SK-MEL-5 (cell line): ENCODE data around the gene TTYH1. TPM values are rescaled to one million over a fixed set of nuclear protein-coding genes. Genes with fewer than 3 reads are reported as not detected.
A peak's percentile ranks its signal among the peaks of the same experiment; 100 is the strongest.

Source experiments
- DNase-seq: peaks from one replicate; pipeline ENCODE4 v3.0.0-alpha.2; 2016; ENCODE audit warnings: low read depth, low spot score
- in situ Hi-C: cut with HindIII; loops from 2 replicates; pipeline ENCODE4 v1.10.0; 2016; ENCODE audit warnings: low sequenced_read_pairs, high pct_unique_total_duplicates, low pct_unique_long_range_greater_than_20kb
- total RNA-seq: library from RNA; depleted of rRNA; stranded (reverse); fragments of >200 nt; shearing (Covaris generic); gene quantifications from 2 replicates; pipeline ENCODE4 v1.2.3, GENCODE V29; 2014

Gene TTYH1
- total RNA-seq, 1 experiment from 2014 or later = 0.77 TPM

DNA sequence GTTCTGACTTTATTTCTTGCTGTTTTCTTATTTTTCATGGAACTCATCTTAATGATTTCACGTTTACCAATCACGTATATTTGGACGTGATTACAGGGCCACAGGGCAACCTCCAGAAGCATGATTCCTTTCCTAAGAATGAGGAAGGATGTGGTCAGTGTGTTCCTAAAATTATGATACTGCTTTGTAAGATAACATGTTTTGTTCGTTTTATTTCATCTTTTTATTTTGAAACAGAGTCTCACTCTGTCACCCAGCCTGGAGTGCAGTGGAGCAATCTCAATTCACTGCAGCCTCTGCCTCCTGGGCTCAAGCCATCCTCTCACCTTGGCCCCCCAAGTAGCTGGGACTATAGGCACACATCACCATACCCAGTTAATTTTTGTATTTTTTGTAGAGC, 25.7 kb upstream of the TTYH1 start:
- in situ Hi-C loops = no loop called here
- no peak for DNase-seq

DNA sequence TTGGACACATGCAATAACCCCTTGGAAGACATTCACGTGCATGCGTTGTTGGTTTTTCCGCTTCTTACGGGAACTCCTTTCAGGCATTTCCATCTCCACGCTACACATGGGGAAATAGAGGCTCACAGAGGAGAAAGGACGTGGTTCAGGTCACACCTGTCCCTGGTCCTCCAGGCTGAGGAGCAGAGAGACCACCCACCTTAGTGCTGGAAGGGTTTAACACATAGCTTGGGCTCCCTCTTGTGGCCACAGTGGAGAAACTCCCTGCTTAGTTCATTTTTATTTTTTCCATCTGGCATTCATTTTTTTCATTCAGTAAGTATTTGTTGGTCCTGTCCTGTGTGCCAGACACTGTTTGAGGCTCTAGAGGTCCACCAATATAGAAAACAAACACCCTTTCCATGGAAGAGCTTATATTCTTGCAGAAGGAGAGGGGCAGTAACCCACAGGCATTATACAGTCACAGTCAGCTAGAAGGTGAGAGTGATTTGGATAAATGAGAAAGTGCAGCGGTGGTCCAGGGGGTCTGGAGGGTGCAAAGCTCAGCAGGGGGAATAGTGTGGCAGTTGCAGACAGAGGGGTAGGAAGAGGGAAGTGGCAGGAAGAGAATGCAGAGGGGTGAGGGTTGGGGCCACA, 24.2 kb upstream of the TTYH1 start:
- peak; percentile 75 for DNase-seq
- in situ Hi-C loops = no loop called here

DNA sequence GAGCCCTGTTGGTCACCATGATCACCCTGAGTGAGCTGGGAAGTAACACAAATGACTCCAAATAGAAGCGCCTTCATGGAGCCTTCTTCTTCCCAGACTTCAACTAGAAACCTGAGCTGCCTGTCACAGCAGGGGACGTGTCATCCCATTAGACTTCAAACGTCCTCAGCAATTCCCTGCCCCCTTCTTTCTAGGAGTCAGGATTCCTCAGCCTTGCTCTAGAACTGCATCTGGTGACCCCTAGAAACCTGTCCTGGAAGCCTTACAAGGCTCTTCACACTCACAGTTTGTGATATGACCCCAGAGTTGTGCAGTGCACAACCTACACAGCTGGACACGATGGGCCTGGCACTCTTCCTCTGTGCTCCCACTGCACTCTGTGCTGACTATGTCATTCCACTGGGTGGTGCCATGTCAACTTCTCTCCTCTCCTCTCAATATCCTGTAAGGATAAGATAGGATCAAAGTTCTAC, 23.6 kb upstream of the TTYH1 start:
- in situ Hi-C loops = no loop called here
- DNase-seq = peak; percentile 45

DNA sequence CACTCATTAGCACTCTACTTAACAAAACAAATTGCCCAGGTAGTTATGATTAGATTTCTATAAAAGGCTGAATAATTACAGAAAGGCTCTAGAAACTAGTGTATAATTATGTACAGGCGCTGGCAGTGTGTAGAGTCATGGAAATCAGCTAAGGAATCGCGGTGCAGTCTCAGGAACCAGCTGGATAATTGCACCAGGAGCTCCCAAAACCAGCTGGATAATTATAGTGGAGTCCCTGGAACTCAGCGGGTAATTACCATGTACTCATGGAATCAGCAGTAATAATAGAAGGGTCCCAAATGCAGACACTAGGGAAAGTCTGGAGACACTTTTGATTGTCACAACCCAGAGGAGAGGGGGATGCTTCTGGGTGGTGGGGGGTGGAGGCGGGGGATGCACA, 23.2 kb upstream of the TTYH1 start:
- DNase-seq = no peak
- in situ Hi-C loops = no loop called here

DNA sequence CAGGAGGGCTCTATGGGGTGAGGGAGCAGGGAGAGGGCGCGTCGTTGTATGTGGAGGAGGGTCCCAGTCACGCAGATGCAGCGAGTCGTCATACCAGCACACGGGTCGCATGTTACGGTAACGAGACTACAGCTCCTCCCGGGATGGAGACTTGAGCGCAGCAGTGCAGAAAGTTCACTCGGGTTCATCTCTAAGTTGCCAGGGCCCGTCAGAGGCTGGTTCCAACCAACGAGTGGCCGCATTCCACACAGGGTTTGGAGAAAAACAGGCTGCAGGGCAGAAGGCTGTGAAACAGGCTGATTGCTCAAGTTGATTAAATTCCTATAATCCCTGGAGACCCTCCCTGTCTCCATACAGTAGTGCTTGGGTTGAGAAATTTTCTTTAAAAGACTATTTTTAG, 21.9 kb upstream of the TTYH1 start:
- DNase-seq = no peak
- in situ Hi-C loops = no loop called here

DNA sequence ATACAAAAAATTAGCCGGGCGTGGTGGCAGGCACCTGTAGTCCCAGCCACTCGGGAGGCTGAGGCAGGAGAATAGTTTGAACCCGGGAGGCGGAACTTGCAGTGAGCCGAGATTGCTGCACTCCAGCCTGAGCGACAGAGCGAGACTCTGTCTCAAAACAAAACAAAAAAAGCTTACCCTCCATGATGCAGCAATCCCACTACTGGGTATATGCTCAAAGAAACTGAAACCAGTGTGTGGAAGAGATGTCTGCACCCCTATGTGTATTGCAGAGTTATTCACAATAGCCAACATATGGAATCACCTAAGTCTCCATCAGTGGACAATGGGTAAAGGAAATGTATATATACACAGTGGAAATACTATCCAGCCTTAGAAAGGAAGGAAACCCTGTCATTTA, 19.6 kb upstream of the TTYH1 start:
- no peak for DNase-seq
- in situ Hi-C loops = no loop called here

DNA sequence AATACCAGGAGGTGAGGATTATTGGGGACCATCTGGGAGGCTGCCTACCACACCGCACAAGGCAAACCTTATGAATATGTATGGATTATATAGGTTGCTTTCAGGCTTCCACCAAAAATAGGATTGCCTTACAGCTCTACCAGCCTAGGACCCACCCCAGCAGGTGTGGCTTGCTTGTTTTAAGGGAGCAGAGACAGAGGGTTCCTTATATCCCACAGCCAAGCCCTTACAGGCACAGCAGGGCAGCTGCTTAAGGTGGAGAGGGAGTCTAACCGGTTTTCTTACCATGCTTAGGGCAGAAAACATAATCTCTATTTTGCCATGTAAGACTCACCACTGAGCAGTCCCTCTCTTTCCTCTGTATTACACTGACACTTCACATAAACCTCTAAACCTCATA, 16.1 kb upstream of the TTYH1 start:
- in situ Hi-C loops = no loop called here
- no peak for DNase-seq

DNA sequence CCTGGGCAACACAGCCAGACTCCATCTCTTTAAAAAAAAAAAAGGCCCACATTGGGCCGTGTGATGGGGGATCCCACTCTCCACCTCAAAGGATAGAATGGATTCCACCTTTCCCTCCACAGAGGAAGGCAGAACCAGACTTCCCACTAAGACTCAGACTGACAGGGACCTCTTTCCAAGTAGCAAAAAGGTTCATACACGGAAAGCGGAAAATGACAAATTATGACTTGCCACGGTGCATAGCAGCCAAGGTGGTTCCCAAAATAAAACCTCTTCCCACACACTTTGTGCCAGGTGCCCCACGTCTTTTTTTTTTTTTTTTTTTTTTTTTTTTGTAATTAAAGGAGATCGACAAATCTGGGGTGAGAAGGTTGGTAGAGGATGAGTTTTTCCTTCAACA, 14.4 kb upstream of the TTYH1 start:
- no peak for DNase-seq
- in situ Hi-C loops = no loop called here

DNA sequence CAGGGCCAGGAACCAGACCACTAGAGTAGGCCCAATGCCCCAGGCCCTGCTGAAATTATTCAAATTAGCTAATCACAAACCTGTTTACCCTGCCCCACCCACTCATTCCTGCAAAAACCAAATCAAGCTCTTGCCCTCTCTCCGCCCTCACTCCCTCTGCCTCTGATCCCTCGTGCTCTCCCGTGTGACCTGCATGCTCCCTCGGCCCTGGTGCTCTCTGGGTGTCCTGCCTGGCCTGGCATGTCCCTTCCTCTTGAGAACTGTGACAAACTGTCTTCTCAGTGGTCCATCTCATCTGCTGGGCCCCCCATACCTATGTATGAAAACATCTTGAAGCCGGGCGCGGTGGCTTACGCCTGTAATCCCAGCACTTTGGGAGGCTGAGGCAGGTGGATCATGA, 12.2 kb upstream of the TTYH1 start:
- in situ Hi-C loops = no loop called here
- no peak for DNase-seq

DNA sequence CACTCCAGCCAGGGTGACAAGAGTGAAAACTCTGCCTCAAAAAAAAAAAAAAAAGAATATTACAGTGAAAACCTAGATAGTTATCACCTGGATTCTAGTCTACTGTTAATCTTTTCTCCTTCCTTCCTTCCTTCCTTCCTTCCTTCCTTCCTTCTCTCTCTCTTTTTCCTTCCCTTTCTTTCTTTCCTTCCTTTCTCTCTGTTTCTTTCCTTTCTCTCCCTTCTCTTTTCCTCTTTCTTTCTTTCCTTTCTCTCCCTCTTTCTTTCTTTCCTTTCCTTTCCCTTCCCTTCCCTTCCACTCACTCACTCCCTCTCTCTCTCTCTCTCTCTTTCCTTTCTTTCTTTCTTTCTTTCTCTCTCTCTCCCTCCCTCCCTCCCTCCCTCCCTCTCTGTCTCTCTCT, 9.6 kb upstream of the TTYH1 start:
- no peak for DNase-seq
- in situ Hi-C loops = no loop called here

DNA sequence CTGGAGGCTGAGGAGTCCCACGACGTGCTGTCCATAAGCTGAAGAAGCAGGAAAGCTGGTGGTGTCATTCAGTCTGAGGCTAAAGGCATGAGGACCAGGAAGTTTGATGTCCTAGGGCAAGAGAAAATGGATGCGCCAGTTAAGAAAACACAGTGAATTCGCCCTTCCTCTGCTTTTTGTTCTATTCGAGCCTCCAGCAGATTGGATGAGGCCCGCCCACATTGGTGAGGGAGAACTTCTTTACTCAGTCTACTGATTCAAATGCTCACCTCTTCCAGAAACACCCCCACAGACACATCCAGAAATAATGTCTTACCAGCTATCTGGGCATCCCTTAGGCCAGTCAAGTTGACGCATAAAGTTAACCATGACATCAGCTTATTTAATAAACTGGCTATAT, 7.5 kb upstream of the TTYH1 start:
- DNase-seq = no peak
- in situ Hi-C loops = no loop called here

DNA sequence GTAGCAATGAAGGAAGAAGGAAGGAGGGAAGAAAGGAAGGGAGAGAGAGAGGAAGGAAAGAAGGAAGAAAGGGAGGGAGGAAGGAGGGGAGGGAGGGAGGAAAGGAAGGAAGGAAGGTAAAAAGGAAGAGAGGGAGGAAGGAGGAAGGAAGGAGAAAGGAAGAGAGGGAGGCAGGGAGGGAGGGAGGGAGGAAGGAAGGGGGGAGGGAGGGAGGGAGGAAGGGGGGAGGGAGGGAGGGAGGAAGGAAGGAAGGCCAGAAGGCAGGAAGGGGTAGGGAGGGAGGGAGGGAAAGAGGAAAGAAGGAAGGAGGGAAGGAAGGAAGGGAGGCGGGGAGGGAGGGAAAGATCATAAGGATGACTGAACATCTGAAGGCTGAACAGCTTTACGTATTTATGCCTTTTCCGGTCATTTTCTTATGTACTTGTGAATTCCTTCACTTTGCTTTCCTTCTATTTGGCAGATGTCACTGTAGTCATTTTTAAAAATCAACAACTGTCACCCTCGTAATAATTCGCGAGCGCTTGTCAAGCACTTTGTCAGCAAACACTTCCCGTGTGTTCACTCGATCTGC, 6.7 kb upstream of the TTYH1 start:
- DNase-seq = no peak
- in situ Hi-C loops = no loop called here

DNA sequence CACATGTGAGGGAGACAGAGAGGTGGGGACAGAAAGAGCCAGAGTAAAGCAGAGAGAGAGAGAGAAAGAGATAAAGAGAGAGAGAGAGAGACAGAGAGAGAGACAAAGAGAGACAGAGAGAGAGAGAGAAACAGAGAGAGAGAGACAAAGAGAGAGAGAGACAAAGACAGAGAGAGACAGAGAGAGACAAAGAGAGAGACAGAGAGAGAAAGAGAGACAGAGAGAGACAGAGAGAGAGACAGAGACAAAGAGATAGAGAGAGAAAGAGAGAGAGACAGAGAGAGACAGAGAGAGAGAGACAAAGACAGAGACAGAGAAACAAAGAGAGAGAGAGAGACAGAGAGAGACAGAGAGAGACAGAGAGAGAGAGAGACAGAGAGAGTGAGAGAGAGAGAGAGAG, 4.2 kb upstream of the TTYH1 start:
- in situ Hi-C loops = no loop called here
- no peak for DNase-seq

DNA sequence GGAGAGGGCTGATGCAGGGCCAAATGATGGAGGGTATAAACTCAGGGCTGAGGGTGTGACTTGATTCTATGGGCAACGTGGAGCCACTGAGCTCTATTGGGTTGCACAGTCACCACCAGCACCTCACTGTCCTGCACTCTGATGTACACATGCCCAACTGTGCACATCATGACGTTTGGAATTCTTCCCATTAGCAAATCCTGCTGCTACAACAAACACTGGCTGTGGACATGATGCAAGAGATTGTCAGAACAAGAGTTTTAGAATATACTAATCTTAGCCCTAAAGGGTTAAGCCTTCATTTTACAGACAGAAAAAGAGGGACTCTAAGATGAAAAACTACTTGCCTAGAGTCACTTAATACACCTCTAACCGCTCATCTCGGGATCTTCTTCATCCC, 2.4 kb upstream of the TTYH1 start:
- DNase-seq = no peak
- in situ Hi-C loops = no loop called here

DNA sequence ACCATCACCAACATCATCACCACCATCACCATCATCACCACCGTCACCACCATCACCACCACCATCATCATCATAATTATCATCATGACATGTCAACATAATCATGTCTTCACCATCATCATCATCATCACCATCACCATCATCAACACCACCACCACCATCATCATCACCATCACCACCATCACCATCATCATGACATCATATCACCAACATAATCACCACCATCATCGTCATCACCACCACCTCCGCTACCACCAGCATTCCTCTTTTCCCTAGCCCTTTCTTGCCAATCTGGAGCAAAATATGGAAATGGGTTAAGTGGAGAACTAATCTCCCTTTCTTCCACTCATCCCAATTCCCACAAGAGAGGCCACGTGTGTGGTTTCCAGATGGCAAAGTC, 1.1 kb upstream of the TTYH1 start:
- DNase-seq = no peak
- in situ Hi-C loops = no loop called here

DNA sequence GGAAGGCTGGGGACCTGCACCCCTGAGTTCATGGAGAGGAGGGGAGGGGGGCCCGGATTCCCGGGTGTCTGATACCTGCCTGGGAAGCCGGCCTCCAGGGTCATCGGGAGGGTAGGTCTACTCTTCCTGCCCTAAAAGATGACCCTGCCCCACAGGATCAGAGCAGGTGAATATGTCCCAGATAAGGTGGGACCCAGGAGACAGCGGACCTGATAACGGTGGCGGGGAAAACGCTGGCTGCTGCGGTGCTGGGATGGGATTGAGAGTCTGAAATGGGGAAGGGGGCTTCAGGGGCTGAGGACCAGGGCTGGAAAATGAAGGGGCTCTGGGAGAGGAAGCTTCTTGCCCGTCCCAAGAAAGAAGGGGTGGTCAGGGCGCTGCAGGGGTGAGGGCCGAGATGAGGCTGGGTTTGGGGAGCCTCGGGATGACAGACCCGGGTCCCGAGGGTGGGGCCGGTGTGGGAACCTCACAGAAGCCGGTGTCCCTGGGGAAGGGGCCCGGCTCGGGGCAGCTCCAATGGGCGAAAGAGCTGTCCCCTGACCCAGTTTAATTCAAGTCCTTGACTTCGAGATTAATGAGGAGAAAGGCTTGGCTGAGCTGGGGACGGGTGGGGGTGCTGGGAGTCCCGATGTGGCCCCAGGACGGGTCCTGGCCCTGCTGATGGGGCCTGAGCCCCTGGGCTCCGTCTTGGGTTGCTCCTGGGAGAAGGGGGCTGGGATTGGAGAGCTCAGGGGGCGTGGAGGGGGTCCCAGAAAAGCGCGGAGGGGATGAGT, 823 bp downstream of the TTYH1 start:
- in situ Hi-C loops = no loop called here
- no peak for DNase-seq

DNA sequence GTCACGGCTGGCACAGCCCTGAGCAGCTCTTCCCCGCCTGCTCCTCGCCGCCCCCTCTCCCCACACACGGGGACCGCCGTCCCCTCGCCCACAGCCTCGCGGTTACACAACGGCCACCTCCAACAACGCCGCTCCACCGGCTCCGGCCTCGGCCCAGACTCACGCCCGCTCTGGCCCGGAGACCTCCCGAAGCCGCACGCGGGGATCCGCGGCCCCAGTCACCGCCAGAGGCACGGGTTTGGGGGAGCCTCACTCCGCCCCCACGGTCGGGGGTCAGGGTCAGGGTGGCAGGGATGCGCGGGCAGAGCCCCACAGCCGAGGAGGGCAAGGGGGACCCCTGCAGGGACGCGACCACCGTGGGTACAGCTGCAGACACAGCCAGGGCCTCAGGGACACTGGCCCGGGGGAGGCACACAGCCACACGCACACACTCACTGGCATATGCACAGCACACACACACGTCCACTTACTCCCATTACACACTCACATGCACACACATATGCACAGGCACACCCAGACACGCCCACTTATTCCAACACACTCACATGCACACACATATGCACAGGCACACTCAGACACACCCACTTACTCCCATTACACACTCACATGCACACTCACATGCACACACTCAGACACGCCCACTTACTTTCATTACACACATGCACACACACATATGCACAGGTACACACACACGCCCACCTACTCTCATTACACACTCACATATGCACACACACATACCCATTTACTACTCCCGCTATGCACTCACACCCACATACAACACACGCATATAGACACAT, 1.6 kb downstream of the TTYH1 start:
- in situ Hi-C loops = no loop called here
- DNase-seq = no peak
